Right forelimb (tissue), 1 donor: ENCODE measurements around the gene CRBN.

Experiments used
- DNase-seq: peaks from one replicate; pipeline ENCODE4 v3.0.0-alpha.2; 2018

CRBN gene

GRCh38 chr3:3179407-3180094 is at the start of gene CRBN:
CRBN (minus strand) TSS chr3:3179691; CDS start chr3:3179687, 4 bp downstream.
- DNase-seq = peak; percentile 91

- no peak for DNase-seq
Observed at GRCh38 chr3:3227640-3228039, 48.1 kb upstream of the CRBN start.

GRCh38 chr3:3221528-3221927 is 42.0 kb upstream of the CRBN start:
- DNase-seq = no peak

GRCh38 chr3:3216401-3216800 is 36.9 kb upstream of the CRBN start:
- DNase-seq = no peak

GRCh38 chr3:3212781-3213440 is 33.4 kb upstream of the CRBN start:
- no peak for DNase-seq

- no peak for DNase-seq
Observed at GRCh38 chr3:3209714-3210113, 30.2 kb upstream of the CRBN start.

- no peak for DNase-seq
Observed at GRCh38 chr3:3209057-3209456, 29.6 kb upstream of the CRBN start.

GRCh38 chr3:3201611-3202010 is 22.1 kb upstream of the CRBN start:
- DNase-seq = no peak

- DNase-seq = no peak
Observed at GRCh38 chr3:3200632-3201212, 21.2 kb upstream of the CRBN start.

GRCh38 chr3:3199306-3199705 is 19.8 kb upstream of the CRBN start:
- no peak for DNase-seq

GRCh38 chr3:3196148-3196861 is 16.8 kb upstream of the CRBN start:
- no peak for DNase-seq

- DNase-seq = no peak
Observed at GRCh38 chr3:3194861-3195260, 15.4 kb upstream of the CRBN start.

GRCh38 chr3:3192286-3192675 is 12.8 kb upstream of the CRBN start:
- DNase-seq = no peak

- no peak for DNase-seq
Observed at GRCh38 chr3:3191675-3192285, 12.3 kb upstream of the CRBN start.

- DNase-seq = no peak
Observed at GRCh38 chr3:3189961-3190360, 10.5 kb upstream of the CRBN start.

- DNase-seq = no peak
Observed at GRCh38 chr3:3189102-3189727, 9.7 kb upstream of the CRBN start.

GRCh38 chr3:3184876-3185275 is 5.4 kb upstream of the CRBN start:
- DNase-seq = no peak

GRCh38 chr3:3180456-3180855 is 965 bp upstream of the CRBN start:
- no peak for DNase-seq

GRCh38 chr3:3178498-3179328 is 778 bp downstream of the CRBN start:
- no peak for DNase-seq

GRCh38 chr3:3177861-3178497 is 1.5 kb downstream of the CRBN start:
- DNase-seq = no peak

- no peak for DNase-seq
Observed at GRCh38 chr3:3172627-3173026, 6.9 kb downstream of the CRBN start.
